ENCODE data around the gene MRPS31. TPM values are rescaled to one million over a fixed set of nuclear protein-coding genes. Genes with fewer than 3 reads are reported as not detected.

MRPS31 gene
- polyA plus RNA-seq, 1 donor (not counting 4 experiments of a cell fraction or from before 2014, with no cell fraction given): 27.2 TPM

- no peak for DNase-seq (ENCODE audit: low read depth, low spot score)
These were observed 6.3 kb upstream of the MRPS31 start for GRCh38 chr13:40777166-40777808.

GRCh38 chr13:40776681-40777165 lies 5.7 kb upstream of the MRPS31 start:
- Histone ChIP-seq H3K9ac (ENCODE audit: control insufficient read depth, extremely low read depth, insufficient read depth, low read length) (no peak overlapping the region), H3K4me1 (ENCODE audit: control insufficient read depth, extremely low read depth, insufficient read depth, low read length) (peaks cover 14% of the 10 kb centered on the region), H2AFZ (ENCODE audit: control insufficient read depth, low read length) (peak overlapping the region; percentile 72), H3K4me3 (ENCODE audit: control insufficient read depth in 2 of 3, extremely low read depth in 1 of 3, insufficient read depth in 2 of 3, low read depth in 1 of 3, low read length in 3 of 3) (peak overlapping the region in 1 of 3 experiments; percentile 45), H3K9me3 (ENCODE audit: control insufficient read depth, low read depth, low read length) (no peaks in the 10 kb centered on the region), H3K36me3 (ENCODE audit: control insufficient read depth in 2 of 2, extremely low read depth in 1 of 2, insufficient read depth in 2 of 2, low read length in 2 of 2) (no peaks in the 10 kb centered on the region), H3K4me2 (ENCODE audit: control insufficient read depth, extremely low read depth, insufficient read depth, low read depth, low read length) (peak overlapping the region; percentile 61), H3K9me1 (ENCODE audit: control insufficient read depth, extremely low read depth, insufficient read depth, low read length) (no peaks in the 10 kb centered on the region), H3K27ac (ENCODE audit: control insufficient read depth, insufficient read depth, low read length) (no peak overlapping the region), H4K20me1 (ENCODE audit: control insufficient read depth, extremely low read depth, insufficient read depth, low read length) (no peaks in the 10 kb centered on the region), H3K79me2 (ENCODE audit: control insufficient read depth, insufficient read depth, low read length) (no peaks in the 10 kb centered on the region), H3K27me3 (ENCODE audit: control insufficient read depth, extremely low read depth, insufficient read depth, low read length) (no peaks in the 10 kb centered on the region)
- dilution Hi-C loops (cut with MboI; ENCODE audit: extremely low pct_ligation_motif_present, low sequenced_read_pairs): no loop called here
- peak; percentile 41 for FAIRE-seq
- DNase-seq (ENCODE audit: low read depth, low spot score): peak; percentile 41
- TF ChIP-seq EZH2 (IDR thresholded peaks at IDR 0.05; ENCODE audit: low read length) (no peak), CTCF (optimal IDR thresholded peaks at IDR 0.05 in 1 of 3, IDR thresholded peaks at IDR 0.05 in 1 of 3, conservative IDR thresholded peaks at IDR 0.05 in 1 of 3; ENCODE audit: extremely low read depth in 1 of 3, insufficient read depth in 2 of 3, low read length in 3 of 3) (no peak)

More at GRCh38 chr13:40777166-40777808, 6.3 kb upstream of the MRPS31 start:
- peak overlapping the region in 1 of 3 experiments; percentile 15 for H3K4me3 ChIP-seq (ENCODE audit: control insufficient read depth in 2 of 3, extremely low read depth in 1 of 3, insufficient read depth in 2 of 3, low read depth in 1 of 3, low read length in 3 of 3)
- H3K36me3 ChIP-seq (ENCODE audit: control insufficient read depth in 2 of 2, extremely low read depth in 1 of 2, insufficient read depth in 2 of 2, low read length in 2 of 2): no peaks in the 10 kb centered on the region
- no peak for FAIRE-seq
- H3K27ac ChIP-seq (ENCODE audit: control insufficient read depth, insufficient read depth, low read length): no peak overlapping the region
- H3K79me2 ChIP-seq (ENCODE audit: control insufficient read depth, insufficient read depth, low read length): no peaks in the 10 kb centered on the region
- dilution Hi-C loops (cut with MboI; ENCODE audit: extremely low pct_ligation_motif_present, low sequenced_read_pairs): no loop called here
- peak overlapping the region; percentile 45 for H2AFZ ChIP-seq (ENCODE audit: control insufficient read depth, low read length)
- no peaks in the 10 kb centered on the region for H3K27me3 ChIP-seq (ENCODE audit: control insufficient read depth, extremely low read depth, insufficient read depth, low read length)
- H4K20me1 ChIP-seq (ENCODE audit: control insufficient read depth, extremely low read depth, insufficient read depth, low read length): no peaks in the 10 kb centered on the region
- TF ChIP-seq EZH2 (IDR thresholded peaks at IDR 0.05; ENCODE audit: low read length) (no peak), CTCF (optimal IDR thresholded peaks at IDR 0.05 in 1 of 3, IDR thresholded peaks at IDR 0.05 in 1 of 3, conservative IDR thresholded peaks at IDR 0.05 in 1 of 3; ENCODE audit: extremely low read depth in 1 of 3, insufficient read depth in 2 of 3, low read length in 3 of 3) (peak; percentile 48 to 60 (median 55))
- peaks cover 14% of the 10 kb centered on the region for H3K4me1 ChIP-seq (ENCODE audit: control insufficient read depth, extremely low read depth, insufficient read depth, low read length)
- no peaks in the 10 kb centered on the region for H3K9me3 ChIP-seq (ENCODE audit: control insufficient read depth, low read depth, low read length)
- H3K9ac ChIP-seq (ENCODE audit: control insufficient read depth, extremely low read depth, insufficient read depth, low read length): no peak overlapping the region
- peak overlapping the region; percentile 61 for H3K4me2 ChIP-seq (ENCODE audit: control insufficient read depth, extremely low read depth, insufficient read depth, low read depth, low read length)
- H3K9me1 ChIP-seq (ENCODE audit: control insufficient read depth, extremely low read depth, insufficient read depth, low read length): no peaks in the 10 kb centered on the region

All from keratinocyte (primary cell).